Smooth muscle cell (in vitro differentiated cells): ENCODE data around the gene FOXJ3. TPM values are rescaled to one million over a fixed set of nuclear protein-coding genes. Genes with fewer than 3 reads are reported as not detected.

Source experiments
- DNase-seq: peaks from one replicate; lab custom pipeline; 2025; ENCODE audit not compliant: unreplicated experiment; lab: John Stamatoyannopoulos, UW
- H2AFZ ChIP-seq: fragments of 200-600 bp; sonication (generic); 2 replicates; pipeline ENCODE4 v1.6.0; 2016; ENCODE audit warnings: antibody characterized with exemption, low read depth, mild to moderate bottlenecking
- H3F3A ChIP-seq: fragments of 200-600 bp; sonication (generic); 2 replicates; pipeline ENCODE4 v1.6.0; 2017; ENCODE audit warnings: antibody characterized with exemption, low read depth
- H3K27ac ChIP-seq: fragments of 200-600 bp; sonication (generic); 2 replicates; pipeline ENCODE4 v1.5.1; 2016; ENCODE audit warnings: low read depth, mild to moderate bottlenecking
- H3K27me3 ChIP-seq: fragments of 200-600 bp; sonication (generic); 2 replicates; pipeline ENCODE4 v1.6.1; 2016; ENCODE audit warnings: low read depth, mild to moderate bottlenecking
- H3K36me3 ChIP-seq: fragments of 200-600 bp; sonication (generic); 2 replicates; pipeline ENCODE4 v1.5.1; 2016; ENCODE audit warnings: low read depth
- H3K4me1 ChIP-seq: fragments of 200-600 bp; sonication (generic); 2 replicates; pipeline ENCODE4 v1.5.1; 2016; ENCODE audit warnings: low read depth
- H3K4me2 ChIP-seq: fragments of 200-600 bp; sonication (generic); 2 replicates; pipeline ENCODE4 v1.6.0; 2016; ENCODE audit warnings: mild to moderate bottlenecking
- H3K4me3 ChIP-seq: fragments of 200-600 bp; sonication (generic); 2 replicates; pipeline ENCODE4 v1.5.1; 2016; ENCODE audit warnings: mild to moderate bottlenecking
- H3K79me2 ChIP-seq: fragments of 200-600 bp; sonication (generic); 2 replicates; pipeline ENCODE4 v1.6.0; 2016; ENCODE audit warnings: low read depth, mild to moderate bottlenecking
- H3K9ac ChIP-seq: fragments of 200-600 bp; sonication (generic); 2 replicates; pipeline ENCODE4 v1.6.0; 2016; ENCODE audit warnings: low read depth
- H3K9me3 ChIP-seq: fragments of 200-600 bp; sonication (generic); replicated peaks from 2 replicates; pipeline ENCODE4 v1.5.1; 2016; ENCODE audit warnings: low read depth
- H4K20me1 ChIP-seq: fragments of 200-600 bp; sonication (generic); 2 replicates; pipeline ENCODE4 v1.6.0; 2016; ENCODE audit warnings: low read depth
- WGBS: methylation state at CpG from one replicate; pipeline ENCODE4 v1.1.7; 2016; ENCODE audit warnings: low lambda C conversion rate; 5-methylcytosine and 5-hydroxymethylcytosine counted together
- polyA plus RNA-seq: library from polyadenylated mRNA; unstranded; fragments of >200 nt; fragmentation: Nextera tagmentation; extraction: Ambion mirVana; gene quantifications from 2 replicates; pipeline ENCODE4 v1.2.1, GENCODE V29; 2016
- total RNA-seq: library from RNA; depleted of rRNA; stranded (reverse); fragments of >200 nt; gene quantifications from 2 replicates; pipeline ENCODE4 v1.2.3, GENCODE V29; 2014
- TF ChIP-seq, protein P1 (sequence below): fragments of 200-600 bp; sonication (generic); IDR thresholded peaks from 2 replicates; pipeline ENCODE4 v1.5.1; 2017; ENCODE audit warnings: borderline replicate concordance, mild to moderate bottlenecking, antibody characterized with exemption; ENCODE audit not compliant: insufficient read depth, poor library complexity, severe bottlenecking

The FOXJ3 gene
- total and polyA plus RNA-seq, 2 experiments from 2014 or later: 19.3 to 40.9 TPM

DNA sequence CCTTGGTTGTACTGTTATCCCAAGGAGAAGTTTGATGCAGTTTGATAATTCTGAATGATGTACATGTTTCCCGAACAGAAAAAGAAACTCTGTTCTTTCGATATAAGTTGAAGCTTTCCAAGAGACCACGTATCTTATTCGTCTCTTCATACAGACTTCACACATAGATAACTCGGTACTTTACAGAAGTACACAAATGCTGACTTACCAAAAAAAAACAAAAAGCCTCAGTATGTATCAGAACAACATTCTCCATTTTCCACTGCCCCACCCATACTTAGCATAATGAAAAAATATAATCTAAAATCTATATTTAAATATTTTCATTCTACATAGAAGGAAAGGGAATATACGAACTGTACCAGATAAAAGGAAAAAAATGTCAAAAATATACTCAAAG is 2.2 kb downstream of the FOXJ3 start:
- Histone ChIP-seq H3K27ac (peak overlapping the region; percentile 87), H4K20me1 (peaks cover 68% of the 10 kb centered on the region)

DNA sequence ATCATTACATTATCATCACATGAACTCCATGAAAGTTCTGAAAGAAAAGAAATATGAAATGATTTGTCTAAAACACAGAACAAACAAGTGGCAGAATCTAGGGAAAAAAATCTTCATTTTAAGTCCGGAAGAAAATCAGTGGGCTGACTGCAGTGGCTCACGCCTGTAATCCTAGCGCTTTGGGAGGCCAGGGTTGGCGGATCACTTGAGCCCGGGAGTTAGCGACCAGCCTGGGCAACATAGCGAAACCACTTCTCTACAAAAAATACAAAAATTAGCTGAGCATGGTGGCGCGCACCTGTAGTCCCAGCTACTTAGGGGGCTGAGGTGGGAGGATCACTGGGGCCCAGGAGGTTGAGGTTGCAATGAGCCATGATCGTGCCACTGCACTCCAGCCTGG is 4.8 kb downstream of the FOXJ3 start:
- peaks cover 18% of the 10 kb centered on the region for H3K4me1 ChIP-seq
- no peak overlapping the region for H3K4me3 ChIP-seq
- no peak for DNase-seq
- no peak overlapping the region for H3K9ac ChIP-seq
- peaks cover 7% of the 10 kb centered on the region for H3F3A ChIP-seq
- no peaks in the 10 kb centered on the region for H3K36me3 ChIP-seq
- WGBS: over 99% methylated on average over 10 of the region's 10 CpGs
- H4K20me1 ChIP-seq: peaks cover 94% of the 10 kb centered on the region
- no peak overlapping the region for H2AFZ ChIP-seq
- no peaks in the 10 kb centered on the region for H3K27me3 ChIP-seq
- H3K79me2 ChIP-seq: peaks cover 97% of the 10 kb centered on the region
- H3K27ac ChIP-seq: no peak overlapping the region
- TF ChIP-seq, protein P1, sequence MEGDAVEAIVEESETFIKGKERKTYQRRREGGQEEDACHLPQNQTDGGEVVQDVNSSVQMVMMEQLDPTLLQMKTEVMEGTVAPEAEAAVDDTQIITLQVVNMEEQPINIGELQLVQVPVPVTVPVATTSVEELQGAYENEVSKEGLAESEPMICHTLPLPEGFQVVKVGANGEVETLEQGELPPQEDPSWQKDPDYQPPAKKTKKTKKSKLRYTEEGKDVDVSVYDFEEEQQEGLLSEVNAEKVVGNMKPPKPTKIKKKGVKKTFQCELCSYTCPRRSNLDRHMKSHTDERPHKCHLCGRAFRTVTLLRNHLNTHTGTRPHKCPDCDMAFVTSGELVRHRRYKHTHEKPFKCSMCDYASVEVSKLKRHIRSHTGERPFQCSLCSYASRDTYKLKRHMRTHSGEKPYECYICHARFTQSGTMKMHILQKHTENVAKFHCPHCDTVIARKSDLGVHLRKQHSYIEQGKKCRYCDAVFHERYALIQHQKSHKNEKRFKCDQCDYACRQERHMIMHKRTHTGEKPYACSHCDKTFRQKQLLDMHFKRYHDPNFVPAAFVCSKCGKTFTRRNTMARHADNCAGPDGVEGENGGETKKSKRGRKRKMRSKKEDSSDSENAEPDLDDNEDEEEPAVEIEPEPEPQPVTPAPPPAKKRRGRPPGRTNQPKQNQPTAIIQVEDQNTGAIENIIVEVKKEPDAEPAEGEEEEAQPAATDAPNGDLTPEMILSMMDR: no peak
- no peaks in the 10 kb centered on the region for H3K9me3 ChIP-seq
- H3K4me2 ChIP-seq: no peak overlapping the region

More for the DNA sequence above, 2.2 kb downstream of the FOXJ3 start:
- WGBS: 88% methylated on average over 6 of the region's 6 CpGs
- no peaks in the 10 kb centered on the region for H3K27me3 ChIP-seq
- H3K4me3 ChIP-seq: peak overlapping the region; percentile 89
- peak overlapping the region; percentile 99 for H3K4me2 ChIP-seq
- H3K9me3 ChIP-seq: no peaks in the 10 kb centered on the region
- TF ChIP-seq, protein P1: no peak
- no peak overlapping the region for H2AFZ ChIP-seq
- peaks cover 30% of the 10 kb centered on the region for H3K4me1 ChIP-seq
- no peak overlapping the region for H3K9ac ChIP-seq
- H3K36me3 ChIP-seq: no peaks in the 10 kb centered on the region
- H3F3A ChIP-seq: peaks cover 11% of the 10 kb centered on the region
- DNase-seq: no peak
- peaks cover 70% of the 10 kb centered on the region for H3K79me2 ChIP-seq

DNA sequence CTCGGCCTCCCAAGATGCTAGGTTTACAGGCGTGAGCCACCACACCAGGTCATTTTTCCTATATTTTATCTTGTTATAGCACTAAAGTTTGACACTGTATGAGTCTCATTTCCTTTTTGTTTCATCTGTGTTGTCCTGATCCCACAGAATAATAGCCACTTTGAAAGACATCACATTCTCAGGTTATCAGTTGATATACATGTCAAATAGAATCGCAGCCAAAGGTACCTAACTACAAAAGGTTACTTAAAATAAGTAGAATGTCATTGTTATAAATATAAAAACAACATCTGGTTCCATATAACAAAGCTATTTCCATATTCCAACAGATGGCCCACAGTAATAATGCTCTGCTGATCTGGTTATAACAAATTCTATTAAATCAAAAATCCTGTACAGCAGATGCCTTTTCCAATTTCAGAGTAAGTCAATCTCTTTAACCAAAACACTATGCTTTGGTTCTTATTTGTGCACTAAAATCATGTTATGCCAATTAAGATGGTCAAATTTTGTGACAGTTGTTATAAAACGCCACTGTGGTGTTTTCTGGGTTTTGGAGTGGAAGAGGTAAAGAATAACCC is 6.0 kb downstream of the FOXJ3 start:
- H3K4me1 ChIP-seq: peaks cover 18% of the 10 kb centered on the region
- H3K36me3 ChIP-seq: no peaks in the 10 kb centered on the region
- no peak overlapping the region for H3K9ac ChIP-seq
- peaks cover 1% of the 10 kb centered on the region for H3F3A ChIP-seq
- peaks cover 100% of the 10 kb centered on the region for H3K79me2 ChIP-seq
- H3K27ac ChIP-seq: no peak overlapping the region
- H2AFZ ChIP-seq: no peak overlapping the region
- peaks cover 98% of the 10 kb centered on the region for H4K20me1 ChIP-seq
- WGBS: 96% methylated on average over 4 of the region's 4 CpGs
- no peak for DNase-seq
- H3K4me2 ChIP-seq: no peak overlapping the region
- TF ChIP-seq, protein P1: no peak
- no peaks in the 10 kb centered on the region for H3K9me3 ChIP-seq
- no peaks in the 10 kb centered on the region for H3K27me3 ChIP-seq
- H3K4me3 ChIP-seq: no peak overlapping the region

DNA sequence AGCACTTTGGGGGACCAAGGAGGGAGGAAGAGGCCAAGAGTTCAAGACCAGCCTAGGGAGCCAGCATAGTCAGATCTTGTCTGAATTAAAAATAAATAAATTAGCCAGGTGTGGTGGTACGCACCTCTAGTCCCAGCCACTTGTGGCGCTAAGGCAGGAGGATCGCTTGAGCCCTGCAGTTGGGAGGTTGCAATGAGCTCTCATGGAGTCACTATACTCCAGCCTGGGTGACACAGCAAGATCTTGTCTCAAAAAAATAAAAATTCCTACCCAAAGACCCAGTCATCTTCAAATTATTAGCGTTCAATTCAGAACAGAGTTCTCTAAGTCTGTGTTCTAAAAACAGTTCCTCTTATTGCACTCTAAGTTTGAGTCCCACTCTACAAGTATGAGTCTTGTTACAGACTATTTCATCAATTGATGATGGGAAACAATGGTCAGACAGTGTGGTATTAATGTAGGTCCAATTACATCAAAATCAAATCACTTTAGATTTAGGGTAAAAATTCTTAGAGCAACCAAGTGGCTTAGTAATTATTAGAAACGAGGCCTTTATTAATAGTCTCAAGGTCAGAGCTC is 6.9 kb downstream of the FOXJ3 start:
- no peak overlapping the region for H3K4me3 ChIP-seq
- peaks cover 96% of the 10 kb centered on the region for H4K20me1 ChIP-seq
- H3K27me3 ChIP-seq: no peaks in the 10 kb centered on the region
- DNase-seq: no peak
- TF ChIP-seq, protein P1: no peak
- no peaks in the 10 kb centered on the region for H3K36me3 ChIP-seq
- H2AFZ ChIP-seq: no peak overlapping the region
- peaks cover 10% of the 10 kb centered on the region for H3K4me1 ChIP-seq
- H3K9me3 ChIP-seq: no peaks in the 10 kb centered on the region
- H3F3A ChIP-seq: no peaks in the 10 kb centered on the region
- no peak overlapping the region for H3K9ac ChIP-seq
- no peak overlapping the region for H3K4me2 ChIP-seq
- peaks cover 99% of the 10 kb centered on the region for H3K79me2 ChIP-seq
- 94% methylated on average over 5 of the region's 5 CpGs for WGBS
- H3K27ac ChIP-seq: no peak overlapping the region
